ENCODE measurements around the gene CCDC54. TPM values are rescaled to one million over a fixed set of nuclear protein-coding genes. Genes with fewer than 3 reads are reported as not detected.

CCDC54 gene
- total RNA-seq, 1 experiment from 2014 or later, result not detected

- no peak overlapping the region for H2BK20ac ChIP-seq (ENCODE audit: low read depth, low read length, poor library complexity, severe bottlenecking)
- no peaks in the 10 kb centered on the region for H3K4me1 ChIP-seq (ENCODE audit: insufficient read depth, low read length)
- Mint-ChIP-seq H3K4me1 (peaks cover 2% of the 10 kb centered on the region in 2 experiments), H3K4me3 (no peak overlapping the region), H3K27ac (no peak overlapping the region), H3K9me3 (no peaks in the 10 kb centered on the region), H3K27me3 (ENCODE audit: low read depth) (no peaks in the 10 kb centered on the region), H3K36me3 (ENCODE audit: insufficient read depth in 1 of 3, low read depth in 3 of 3) (no peaks in the 10 kb centered on the region)
- H4K20me1 ChIP-seq (ENCODE audit: control insufficient read depth, insufficient read depth, insufficient read length), result no peaks in the 10 kb centered on the region
- no peaks in the 10 kb centered on the region for H3K79me1 ChIP-seq (ENCODE audit: insufficient read depth, low read depth, low read length, poor library complexity, severe bottlenecking)
- H3K18ac ChIP-seq (ENCODE audit: insufficient read length, low read depth, low read length), result no peak overlapping the region
- no peak overlapping the region for H2AK5ac ChIP-seq (ENCODE audit: insufficient read length, low read length)
- no peak for TF ChIP-seq CTCF (conservative IDR thresholded peaks at IDR 0.05)
- H3T11ph ChIP-seq (ENCODE audit: low read length), result no peak overlapping the region
- H3K4me2 ChIP-seq (ENCODE audit: insufficient read depth, insufficient read length, low read length), result no peak overlapping the region
- no peak overlapping the region for H2BK15ac ChIP-seq (ENCODE audit: low read depth, low read length)
- no peak overlapping the region for H3K56ac ChIP-seq (ENCODE audit: insufficient read length, low read depth, low read length)
- H2BK5ac ChIP-seq (ENCODE audit: insufficient read length, low read length), result no peak overlapping the region
- H2BK120ac ChIP-seq (ENCODE audit: low read depth, low read length, poor library complexity, severe bottlenecking), result no peak overlapping the region
- H3K27me3 ChIP-seq (ENCODE audit: insufficient read depth, low read length), result no peaks in the 10 kb centered on the region
- H3K23ac ChIP-seq (ENCODE audit: insufficient read length, low read depth, low read length), result no peak overlapping the region
- no peak for DNase-seq
- H3K4ac ChIP-seq (ENCODE audit: low read depth, low read length), result no peak overlapping the region
- no peak overlapping the region for H4K5ac ChIP-seq (ENCODE audit: insufficient read length, low read depth, low read length)
- H3K14ac ChIP-seq (ENCODE audit: insufficient read depth, low read length), result no peak overlapping the region
- H4K91ac ChIP-seq (ENCODE audit: insufficient read length, low read depth, low read length), result no peak overlapping the region
- no peak overlapping the region for H4K8ac ChIP-seq (replicated peaks; ENCODE audit: insufficient read length, low read depth, low read length)
- no peaks in the 10 kb centered on the region for H3K9me3 ChIP-seq (ENCODE audit: control insufficient read depth, low read depth, low read length)
- H2AFZ ChIP-seq (ENCODE audit: low read length), result no peak overlapping the region
- no peaks in the 10 kb centered on the region for H3K79me2 ChIP-seq (ENCODE audit: insufficient read depth, low read length)
- no peaks in the 10 kb centered on the region for H3K23me2 ChIP-seq (ENCODE audit: insufficient read length, low read depth, low read length, poor library complexity, severe bottlenecking)
- no peak overlapping the region for H2BK12ac ChIP-seq (ENCODE audit: insufficient read length, low read depth, low read length)
- no peak overlapping the region for H3K9ac ChIP-seq (ENCODE audit: extremely low read depth, insufficient read length, low read length)
- H3K27ac ChIP-seq (ENCODE audit: insufficient read length, low read depth, low read length), result no peak overlapping the region
These were observed 39.6 kb downstream of the CCDC54 start for GRCh38 chr3:107416886-107417285.

All from H9 (cell line).